K562 (cell line): ENCODE results near the gene KRTAP1-1. TPM values are rescaled to one million over a fixed set of nuclear protein-coding genes. Genes with fewer than 3 reads are reported as not detected.

Experiments
- ATAC-seq: fragments of 200-7000 bp; cut with Tn5 transposase; 3 replicates; pipeline ENCODE4 v1.9.1; 2020; ENCODE audit warnings: moderate library complexity
- BruUV-seq: library from RNA; stranded (reverse); fragments of 400-500 nt; replicated peaks from 2 replicates; lab custom pipeline; 2021; lab: Mats Ljungman, UMichigan
- CTCF ChIA-PET: fragments of 300-600 bp; formaldehyde crosslinking; extraction: SDS; loops from one replicate; lab custom pipeline; 2021; ENCODE audit warnings: low intra/inter-chr PET ratio; lab: Yijun Ruan, JAX
- POLR2A ChIA-PET: fragments of 300-600, 350-650 bp; sonication (Branson Sonifier 250); formaldehyde crosslinking; extraction: SDS; loops from one replicate; lab custom pipeline; 2021; ENCODE audit warnings: antibody characterized with exemption, inconsistent platforms; lab: Yijun Ruan, JAX
- DNase-seq, 4 experiments: peaks; one replicate each; pipeline versions ENCODE4 v3.0.0 to v3.0.0-alpha.2; 2011 to 2018; ENCODE audit warnings: low spot score in 3 of 4, mixed read lengths in 3 of 4; ENCODE audit errors: extremely low read depth in 1 of 4
- FAIRE-seq: peaks from 2 replicates; lab custom pipeline; 2011; peaks lifted over from hg19 to GRCh38; lab: Jason Lieb, UNC
- H2AFZ ChIP-seq: 2 replicates; pipeline ENCODE4 v1.6.0; 2011; ENCODE audit warnings: low read depth, low read length, control low read depth, inconsistent platforms
- H3K27ac ChIP-seq: fragments of 200-600 bp; 3 replicates; pipeline ENCODE4 v1.8.0; 2011; ENCODE audit warnings: low read depth, mild to moderate bottlenecking, control low read depth, inconsistent platforms, low read length, moderate library complexity, mixed read lengths; ENCODE audit errors: extremely low read depth
- H3K27me3 ChIP-seq, 2 experiments: fragments of 300-600 bp in 1 of 2; 2 replicates in 1 of 2; 3 replicates in 1 of 2; pipeline versions ENCODE4 v1.6.0 to v1.8.0; 2011; ENCODE audit warnings: inconsistent platforms in 2 of 2, low read length in 2 of 2, mild to moderate bottlenecking in 1 of 2, mixed read lengths in 1 of 2, moderate library complexity in 1 of 2; ENCODE audit not compliant: control insufficient read depth in 2 of 2, insufficient read depth in 2 of 2
- H3K36me3 ChIP-seq: fragments of 300-600 bp; 3 replicates; pipeline ENCODE4 v1.8.0; 2011; ENCODE audit warnings: mild to moderate bottlenecking, low read length, inconsistent platforms; ENCODE audit not compliant: control insufficient read depth, insufficient read depth
- H3K4me1 ChIP-seq, 2 experiments: fragments of 200-600 bp in 1 of 2; replicated peaks in 1 of 2; 2 replicates in 1 of 2; 3 replicates in 1 of 2; pipeline versions ENCODE4 v1.5.1 to v1.8.0; 2011; ENCODE audit warnings: inconsistent platforms in 2 of 2, low read length in 2 of 2, mild to moderate bottlenecking in 1 of 2, mixed read lengths in 1 of 2, moderate library complexity in 1 of 2; ENCODE audit not compliant: control insufficient read depth in 2 of 2, insufficient read depth in 2 of 2
- H3K4me2 ChIP-seq: 2 replicates; pipeline ENCODE4 v1.6.1; 2011; ENCODE audit warnings: low read length, control low read depth, inconsistent platforms, mixed read lengths; ENCODE audit not compliant: insufficient read depth
- H3K4me3 ChIP-seq: fragments of 200-600 bp; sonication (generic), shearing (Covaris generic); 2 replicates; pipeline ENCODE4 v1.5.1; 2016; ENCODE audit warnings: control low read depth, inconsistent platforms
- H3K79me2 ChIP-seq: fragments of 200-600 bp; 3 replicates; pipeline ENCODE4 v1.8.0; 2011; ENCODE audit warnings: low read length, inconsistent platforms; ENCODE audit not compliant: control insufficient read depth, insufficient read depth
- H3K9ac ChIP-seq, 2 experiments: 2 replicates each; pipeline versions ENCODE4 v1.6.0 to v1.6.1; 2011; ENCODE audit warnings: low read depth in 2 of 2, low read length in 2 of 2, control low read depth in 1 of 2, inconsistent platforms in 1 of 2, mild to moderate bottlenecking in 1 of 2, mixed read lengths in 1 of 2; ENCODE audit not compliant: insufficient read depth in 1 of 2
- H3K9me1 ChIP-seq: one replicate; pipeline ENCODE4 v1.6.0; 2011; ENCODE audit warnings: inconsistent platforms, mild to moderate bottlenecking, low read length, moderate library complexity; ENCODE audit not compliant: control insufficient read depth, insufficient read depth
- H3K9me3 ChIP-seq: replicated peaks from 2 replicates; pipeline ENCODE4 v1.5.1; 2011; ENCODE audit warnings: low read depth, low read length, inconsistent platforms; ENCODE audit not compliant: control insufficient read depth, insufficient read depth
- H4K20me1 ChIP-seq: replicated peaks from 2 replicates; pipeline ENCODE4 v1.6.1; 2011; ENCODE audit warnings: low read length, inconsistent platforms, mixed read lengths; ENCODE audit not compliant: control insufficient read depth, insufficient read depth
- ZFP1 ChIP-seq: fragments of 450-650 bp; formaldehyde crosslinking; IDR thresholded peaks from 2 replicates; pipeline ENCODE4 v1.4.0; 2020; ENCODE audit warnings: mild to moderate bottlenecking, mixed read lengths
- WGBS: fragments of 100-300 bp; shearing (Covaris generic); methylation state at CpG from one replicate; pipeline ENCODE4 v1.1.6; 2016; ENCODE audit warnings: low coverage, mixed read lengths; ENCODE audit not compliant: insufficient coverage; ENCODE audit errors: missing lambda C conversion rate; 5-methylcytosine and 5-hydroxymethylcytosine counted together
- in situ Hi-C: fragments of 300-500 bp; cut with MboI; formaldehyde crosslinking; loops from 4 replicates; pipeline ENCODE4 v1.15.0; 2018; ENCODE audit warnings: inconsistent platforms, mixed read lengths
- intact Hi-C: fragments of 100-400 bp; cut with micrococcal nuclease; formaldehyde crosslinking; loops from 2 replicates; pipeline ENCODE4 v1.14.2; 2022
- polyA plus RNA-seq, 8 experiments: library from polyadenylated mRNA; depleted of rRNA in 4 of 8; stranded (reverse) in 5 of 8; unstranded in 3 of 8; fragments of >200 nt; fragmentation: Nextera tagmentation in 2 of 8; fragmentation: Illumina TruSeq in 1 of 8; extraction: Ambion mirVana in 2 of 8; extraction: Trizol in 1 of 8; gene quantifications; 2 replicates each; pipeline versions ENCODE4 v1.2.1 to v1.2.3, GENCODE V29; 2011 to 2014; ENCODE audit warnings: inconsistent platforms in 1 of 8, missing spikeins in 1 of 8
- total RNA-seq, 7 experiments: library from RNA; depleted of rRNA in 6 of 7; stranded (reverse); fragments of >200 nt in 6 of 7; fragmentation: Illumina TruSeq in 2 of 7; extraction: Trizol in 2 of 7; gene quantifications; 2 replicates each; pipeline versions ENCODE4 v1.2.1 to v1.2.3, GENCODE V29; 2011 to 2021; ENCODE audit warnings: low replicate concordance in 1 of 7
- TF ChIP-seq, protein P1 (sequence below): fragments of 450-650 bp; IDR thresholded peaks from 2 replicates; pipeline ENCODE4 v1.6.1; 2017; ENCODE audit warnings: antibody characterized with exemption, mild to moderate bottlenecking

The KRTAP1-1 gene
- total and polyA plus RNA-seq, 9 of the 15 experiments (the other 6 are each of a cell fraction or from before 2014, with no cell fraction given): not detected

DNA sequence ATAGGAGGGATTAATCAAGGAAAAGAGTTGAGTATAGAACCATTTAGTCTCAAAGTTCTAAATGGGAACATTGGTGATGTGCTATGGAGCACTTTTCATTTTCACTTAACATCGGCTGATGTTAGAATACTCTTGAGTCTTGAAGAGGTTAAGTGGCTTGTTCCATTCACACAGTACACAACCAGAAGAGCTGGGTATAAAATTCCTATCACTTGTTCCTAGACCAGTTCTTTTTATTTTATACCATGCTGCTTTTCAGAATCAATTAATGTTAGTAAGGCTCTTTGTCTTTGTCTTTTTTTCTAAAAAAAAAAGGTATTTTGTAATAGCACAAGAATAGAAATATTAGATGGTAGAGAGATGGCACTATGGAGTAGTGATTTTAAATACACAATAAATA lies 1.7 kb upstream of the KRTAP1-1 start:
- no peaks in the 10 kb centered on the region for H3K79me2 ChIP-seq
- H3K4me2 ChIP-seq: no peak overlapping the region
- no TSS peak for BruUV-seq
- H3K27ac ChIP-seq: no peak overlapping the region
- H2AFZ ChIP-seq: no peak overlapping the region
- POLR2A ChIA-PET: no interaction called here
- WGBS: 5% methylated on average over 1 of the region's 1 CpG
- intact Hi-C loops: no loop called here
- CTCF ChIA-PET: no interaction called here
- no peaks in the 10 kb centered on the region for H3K36me3 ChIP-seq
- no peaks in the 10 kb centered on the region for H3K4me1 ChIP-seq
- no peak overlapping the region for H3K9ac ChIP-seq
- no peak overlapping the region for H3K4me3 ChIP-seq
- no peaks in the 10 kb centered on the region for H4K20me1 ChIP-seq
- no peaks in the 10 kb centered on the region for H3K9me1 ChIP-seq
- DNase-seq (no peak), ATAC-seq (no peak), FAIRE-seq (no peak)
- TF ChIP-seq, protein P1, sequence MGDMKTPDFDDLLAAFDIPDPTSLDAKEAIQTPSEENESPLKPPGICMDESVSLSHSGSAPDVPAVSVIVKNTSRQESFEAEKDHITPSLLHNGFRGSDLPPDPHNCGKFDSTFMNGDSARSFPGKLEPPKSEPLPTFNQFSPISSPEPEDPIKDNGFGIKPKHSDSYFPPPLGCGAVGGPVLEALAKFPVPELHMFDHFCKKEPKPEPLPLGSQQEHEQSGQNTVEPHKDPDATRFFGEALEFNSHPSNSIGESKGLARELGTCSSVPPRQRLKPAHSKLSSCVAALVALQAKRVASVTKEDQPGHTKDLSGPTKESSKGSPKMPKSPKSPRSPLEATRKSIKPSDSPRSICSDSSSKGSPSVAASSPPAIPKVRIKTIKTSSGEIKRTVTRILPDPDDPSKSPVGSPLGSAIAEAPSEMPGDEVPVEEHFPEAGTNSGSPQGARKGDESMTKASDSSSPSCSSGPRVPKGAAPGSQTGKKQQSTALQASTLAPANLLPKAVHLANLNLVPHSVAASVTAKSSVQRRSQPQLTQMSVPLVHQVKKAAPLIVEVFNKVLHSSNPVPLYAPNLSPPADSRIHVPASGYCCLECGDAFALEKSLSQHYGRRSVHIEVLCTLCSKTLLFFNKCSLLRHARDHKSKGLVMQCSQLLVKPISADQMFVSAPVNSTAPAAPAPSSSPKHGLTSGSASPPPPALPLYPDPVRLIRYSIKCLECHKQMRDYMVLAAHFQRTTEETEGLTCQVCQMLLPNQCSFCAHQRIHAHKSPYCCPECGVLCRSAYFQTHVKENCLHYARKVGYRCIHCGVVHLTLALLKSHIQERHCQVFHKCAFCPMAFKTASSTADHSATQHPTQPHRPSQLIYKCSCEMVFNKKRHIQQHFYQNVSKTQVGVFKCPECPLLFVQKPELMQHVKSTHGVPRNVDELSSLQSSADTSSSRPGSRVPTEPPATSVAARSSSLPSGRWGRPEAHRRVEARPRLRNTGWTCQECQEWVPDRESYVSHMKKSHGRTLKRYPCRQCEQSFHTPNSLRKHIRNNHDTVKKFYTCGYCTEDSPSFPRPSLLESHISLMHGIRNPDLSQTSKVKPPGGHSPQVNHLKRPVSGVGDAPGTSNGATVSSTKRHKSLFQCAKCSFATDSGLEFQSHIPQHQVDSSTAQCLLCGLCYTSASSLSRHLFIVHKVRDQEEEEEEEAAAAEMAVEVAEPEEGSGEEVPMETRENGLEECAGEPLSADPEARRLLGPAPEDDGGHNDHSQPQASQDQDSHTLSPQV: no peak
- peak; percentile 65; the same call in 1 of the 2 replicates for TF ChIP-seq ZFP1 (CRISPR knock-in tag)
- in situ Hi-C loops: no loop called here
- no peaks in the 10 kb centered on the region; the same call in 1 of the 2 replicates for H3K9me3 ChIP-seq
- H3K27me3 ChIP-seq: peaks cover 0 to 2% of the 10 kb centered on the region in 2 experiments; a peak in 2 of 5 replicates
